ENCODE results near the gene BLACAT1.

Gene BLACAT1

GRCh38 chr1:205455581-205456382 lies at the start of gene BLACAT1:
TSS of gene BLACAT1 (minus strand) at chr1:205456045.
- Histone ChIP-seq H3K9me3 (no peaks in the 10 kb centered on the region), H3K36me3 (replicated peaks) (no peaks in the 10 kb centered on the region), H3K4me3 (peak within 1 kb of the TSS; percentile 24), H3K27me3 (ENCODE audit: low read depth) (peaks cover 69% of the 10 kb centered on the region), H3K4me1 (peaks cover 10% of the 10 kb centered on the region)
- no peak for DNase-seq (ENCODE audit: low spot score in 2 of 2)
- in situ Hi-C loops (cut with MboI; ENCODE audit: low sequenced_read_pairs) = no loop called here

- H3K9me3 ChIP-seq = no peaks in the 10 kb centered on the region
- no peaks in the 10 kb centered on the region for H3K36me3 ChIP-seq (replicated peaks)
- peak; percentile 38 to 68 for DNase-seq (ENCODE audit: low spot score in 2 of 2)
- H3K27me3 ChIP-seq (ENCODE audit: low read depth) = no peaks in the 10 kb centered on the region
- in situ Hi-C loops (cut with MboI; ENCODE audit: low sequenced_read_pairs) = no loop called here
- H3K4me3 ChIP-seq = peak overlapping the region; percentile 47
- no peaks in the 10 kb centered on the region; the same call in 1 of the 2 replicates for H3K4me1 ChIP-seq
These were observed 49.4 kb upstream of the BLACAT1 start for GRCh38 chr1:205505076-205505729.

- peak within 1 kb of the TSS; percentile 47 for H3K4me3 ChIP-seq
- H3K4me1 ChIP-seq = no peaks in the 10 kb centered on the region; the same call in 1 of the 2 replicates
- in situ Hi-C loops (cut with MboI; ENCODE audit: low sequenced_read_pairs) = no loop called here
- DNase-seq (ENCODE audit: low spot score in 2 of 2) = peak; percentile 83 to 93
- no peaks in the 10 kb centered on the region for H3K36me3 ChIP-seq (replicated peaks)
- H3K27me3 ChIP-seq (ENCODE audit: low read depth) = no peaks in the 10 kb centered on the region
- no peaks in the 10 kb centered on the region for H3K9me3 ChIP-seq
These were observed 48.6 kb upstream of the BLACAT1 start, which contains the start of gene CDK18 for GRCh38 chr1:205504311-205505075. TSS of gene CDK18 (plus strand) at chr1:205504669. CDS start at chr1:205523168, 18,499 bp downstream.

- in situ Hi-C loops (cut with MboI; ENCODE audit: low sequenced_read_pairs) = no loop called here
- no peak for DNase-seq (ENCODE audit: low spot score in 2 of 2)
- no peaks in the 10 kb centered on the region; the same call in 1 of the 2 replicates for H3K4me1 ChIP-seq
- no peak overlapping the region for H3K4me3 ChIP-seq
- no peaks in the 10 kb centered on the region for H3K36me3 ChIP-seq (replicated peaks)
- H3K27me3 ChIP-seq (ENCODE audit: low read depth) = no peaks in the 10 kb centered on the region
- no peaks in the 10 kb centered on the region for H3K9me3 ChIP-seq
These were observed 47.1 kb upstream of the BLACAT1 start for GRCh38 chr1:205502992-205503391.

GRCh38 chr1:205502111-205502810 lies 46.4 kb upstream of the BLACAT1 start:
- no peaks in the 10 kb centered on the region for H3K36me3 ChIP-seq (replicated peaks)
- DNase-seq (ENCODE audit: low spot score in 2 of 2) = no peak
- no peaks in the 10 kb centered on the region for H3K27me3 ChIP-seq (ENCODE audit: low read depth)
- H3K4me3 ChIP-seq = no peak overlapping the region
- no peaks in the 10 kb centered on the region; the same call in 1 of the 2 replicates for H3K4me1 ChIP-seq
- H3K9me3 ChIP-seq = no peaks in the 10 kb centered on the region
- in situ Hi-C loops (cut with MboI; ENCODE audit: low sequenced_read_pairs) = no loop called here

- in situ Hi-C loops (cut with MboI; ENCODE audit: low sequenced_read_pairs) = no loop called here
These were observed 44.7 kb upstream of the BLACAT1 start for GRCh38 chr1:205500240-205501233.

GRCh38 chr1:205499789-205500188 lies 43.9 kb upstream of the BLACAT1 start:
- in situ Hi-C loops (cut with MboI; ENCODE audit: low sequenced_read_pairs) = no loop called here
- H3K4me1 ChIP-seq = peaks cover 13% of the 10 kb centered on the region
- H3K4me3 ChIP-seq = no peak overlapping the region

More at GRCh38 chr1:205500240-205501233, 44.7 kb upstream of the BLACAT1 start:
- Histone ChIP-seq H3K4me3 (no peak overlapping the region), H3K36me3 (replicated peaks) (no peaks in the 10 kb centered on the region), H3K4me1 (peaks cover 6% of the 10 kb centered on the region), H3K9me3 (no peaks in the 10 kb centered on the region), H3K27me3 (ENCODE audit: low read depth) (no peaks in the 10 kb centered on the region)
- no peak for DNase-seq (ENCODE audit: low spot score in 2 of 2)

GRCh38 chr1:205497351-205497750 lies 41.5 kb upstream of the BLACAT1 start:
- in situ Hi-C loops (cut with MboI; ENCODE audit: low sequenced_read_pairs) = no loop called here
- DNase-seq (ENCODE audit: low spot score in 2 of 2) = no peak
- H3K27me3 ChIP-seq (ENCODE audit: low read depth) = 0 out of 2 replicates have a peak, but pooled peaks cover 5% of the 10 kb centered on the region
- peaks cover 13% of the 10 kb centered on the region for H3K4me1 ChIP-seq
- no peaks in the 10 kb centered on the region for H3K36me3 ChIP-seq (replicated peaks)
- H3K9me3 ChIP-seq = no peaks in the 10 kb centered on the region
- H3K4me3 ChIP-seq = no peak overlapping the region

More at GRCh38 chr1:205499789-205500188, 43.9 kb upstream of the BLACAT1 start:
- H3K27me3 ChIP-seq (ENCODE audit: low read depth) = no peaks in the 10 kb centered on the region
- no peaks in the 10 kb centered on the region for H3K9me3 ChIP-seq
- no peak for DNase-seq (ENCODE audit: low spot score in 2 of 2)
- H3K36me3 ChIP-seq (replicated peaks) = no peaks in the 10 kb centered on the region

GRCh38 chr1:205496661-205497060 lies 40.8 kb upstream of the BLACAT1 start:
- in situ Hi-C loops (cut with MboI; ENCODE audit: low sequenced_read_pairs) = no loop called here
- no peak overlapping the region for H3K4me3 ChIP-seq
- H3K36me3 ChIP-seq (replicated peaks) = no peaks in the 10 kb centered on the region
- H3K4me1 ChIP-seq = peaks cover 13% of the 10 kb centered on the region
- DNase-seq (ENCODE audit: low spot score in 2 of 2) = no peak
- H3K9me3 ChIP-seq = no peaks in the 10 kb centered on the region
- 0 out of 2 replicates have a peak, but pooled peaks cover 5% of the 10 kb centered on the region for H3K27me3 ChIP-seq (ENCODE audit: low read depth)

GRCh38 chr1:205495237-205495823 lies 39.5 kb upstream of the BLACAT1 start:
- Histone ChIP-seq H3K9me3 (no peaks in the 10 kb centered on the region), H3K27me3 (ENCODE audit: low read depth) (0 out of 2 replicates have a peak, but pooled peaks cover 5% of the 10 kb centered on the region), H3K4me1 (peaks cover 13% of the 10 kb centered on the region), H3K36me3 (replicated peaks) (no peaks in the 10 kb centered on the region), H3K4me3 (no peak overlapping the region)
- in situ Hi-C loops (cut with MboI; ENCODE audit: low sequenced_read_pairs) = no loop called here
- peak; percentile 32 to 64 for DNase-seq (ENCODE audit: low spot score in 2 of 2)

- Histone ChIP-seq H3K36me3 (replicated peaks) (no peaks in the 10 kb centered on the region), H3K4me1 (peaks cover 13% of the 10 kb centered on the region), H3K27me3 (ENCODE audit: low read depth) (0 out of 2 replicates have a peak, but pooled peaks cover 5% of the 10 kb centered on the region), H3K4me3 (no peak overlapping the region), H3K9me3 (no peaks in the 10 kb centered on the region)
- in situ Hi-C loops (cut with MboI; ENCODE audit: low sequenced_read_pairs) = no loop called here
- DNase-seq (ENCODE audit: low spot score in 2 of 2) = no peak
These were observed 38.3 kb upstream of the BLACAT1 start for GRCh38 chr1:205494115-205494514.
